ENCODE results near the gene PLD6. TPM values are rescaled to one million over a fixed set of nuclear protein-coding genes. Genes with fewer than 3 reads are reported as not detected.

Gene PLD6
- total RNA-seq, 1 donor from 2014 or later, result 1.2 TPM

DNA sequence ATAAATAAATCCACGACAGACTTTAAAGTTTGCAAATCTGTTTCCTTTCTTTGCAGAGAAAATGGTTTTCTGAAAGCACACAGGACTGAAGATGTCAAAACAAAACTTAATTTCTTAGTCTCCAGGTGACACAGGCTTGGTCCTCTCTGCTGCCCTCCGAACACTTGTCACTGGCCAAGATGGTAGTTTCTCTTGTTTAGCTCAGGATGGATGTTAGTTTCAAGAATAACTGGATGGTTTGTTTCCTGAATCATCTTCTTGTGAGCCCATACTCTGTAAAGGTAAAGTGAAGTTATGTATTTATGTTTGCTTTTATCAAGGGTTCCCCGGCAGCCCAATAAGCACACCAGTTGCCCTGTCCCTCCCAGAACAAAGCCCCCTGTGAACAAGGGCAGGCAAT, 40.7 kb upstream of the PLD6 start:
- Mint-ChIP-seq H3K9me3 (ENCODE audit: low read depth) (no peaks in the 10 kb centered on the region), H3K27ac (no peak overlapping the region), H3K36me3 (ENCODE audit: insufficient read depth) (peaks cover 10% of the 10 kb centered on the region), H3K4me1 (ENCODE audit: low read depth) (no peaks in the 10 kb centered on the region), H3K27me3 (no peaks in the 10 kb centered on the region), H3K4me3 (ENCODE audit: low read depth) (no peak overlapping the region)
- TF ChIP-seq, protein P1, sequence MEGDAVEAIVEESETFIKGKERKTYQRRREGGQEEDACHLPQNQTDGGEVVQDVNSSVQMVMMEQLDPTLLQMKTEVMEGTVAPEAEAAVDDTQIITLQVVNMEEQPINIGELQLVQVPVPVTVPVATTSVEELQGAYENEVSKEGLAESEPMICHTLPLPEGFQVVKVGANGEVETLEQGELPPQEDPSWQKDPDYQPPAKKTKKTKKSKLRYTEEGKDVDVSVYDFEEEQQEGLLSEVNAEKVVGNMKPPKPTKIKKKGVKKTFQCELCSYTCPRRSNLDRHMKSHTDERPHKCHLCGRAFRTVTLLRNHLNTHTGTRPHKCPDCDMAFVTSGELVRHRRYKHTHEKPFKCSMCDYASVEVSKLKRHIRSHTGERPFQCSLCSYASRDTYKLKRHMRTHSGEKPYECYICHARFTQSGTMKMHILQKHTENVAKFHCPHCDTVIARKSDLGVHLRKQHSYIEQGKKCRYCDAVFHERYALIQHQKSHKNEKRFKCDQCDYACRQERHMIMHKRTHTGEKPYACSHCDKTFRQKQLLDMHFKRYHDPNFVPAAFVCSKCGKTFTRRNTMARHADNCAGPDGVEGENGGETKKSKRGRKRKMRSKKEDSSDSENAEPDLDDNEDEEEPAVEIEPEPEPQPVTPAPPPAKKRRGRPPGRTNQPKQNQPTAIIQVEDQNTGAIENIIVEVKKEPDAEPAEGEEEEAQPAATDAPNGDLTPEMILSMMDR (IDR thresholded peaks at IDR 0.05; ENCODE audit: unreplicated experiment), result no peak
- no peak for DNase-seq (ENCODE audit: low spot score, unreplicated experiment)

DNA sequence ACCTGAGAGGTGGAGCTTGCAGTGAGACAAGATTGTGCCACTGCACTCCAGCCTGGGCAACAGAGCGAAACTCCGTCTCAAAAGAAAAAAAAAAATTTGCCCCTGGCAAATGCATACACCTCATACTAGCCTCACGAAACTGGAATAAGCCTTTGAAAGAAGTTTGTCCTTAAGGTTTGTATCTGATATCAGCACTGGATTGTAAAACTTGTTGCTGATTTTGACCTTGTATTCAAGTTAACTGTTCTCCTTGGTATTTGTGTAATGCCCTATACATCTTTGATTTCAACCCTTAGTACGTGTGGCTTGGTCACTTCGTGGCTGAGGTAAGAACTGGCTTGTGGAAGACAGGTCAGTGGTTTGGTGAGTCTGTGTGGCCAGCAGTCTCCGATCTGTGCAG, 37.0 kb upstream of the PLD6 start:
- TF ChIP-seq, protein P1 (IDR thresholded peaks at IDR 0.05; ENCODE audit: unreplicated experiment), result no peak
- DNase-seq (ENCODE audit: low spot score, unreplicated experiment), result no peak
- no peaks in the 10 kb centered on the region for H3K9me3 Mint-ChIP-seq (ENCODE audit: low read depth)
- H3K27me3 Mint-ChIP-seq, result no peaks in the 10 kb centered on the region
- peaks cover 9% of the 10 kb centered on the region for H3K36me3 Mint-ChIP-seq (ENCODE audit: insufficient read depth)
- H3K27ac Mint-ChIP-seq, result no peak overlapping the region
- H3K4me1 Mint-ChIP-seq (ENCODE audit: low read depth), result peaks cover 3% of the 10 kb centered on the region
- H3K4me3 Mint-ChIP-seq (ENCODE audit: low read depth), result no peak overlapping the region

DNA sequence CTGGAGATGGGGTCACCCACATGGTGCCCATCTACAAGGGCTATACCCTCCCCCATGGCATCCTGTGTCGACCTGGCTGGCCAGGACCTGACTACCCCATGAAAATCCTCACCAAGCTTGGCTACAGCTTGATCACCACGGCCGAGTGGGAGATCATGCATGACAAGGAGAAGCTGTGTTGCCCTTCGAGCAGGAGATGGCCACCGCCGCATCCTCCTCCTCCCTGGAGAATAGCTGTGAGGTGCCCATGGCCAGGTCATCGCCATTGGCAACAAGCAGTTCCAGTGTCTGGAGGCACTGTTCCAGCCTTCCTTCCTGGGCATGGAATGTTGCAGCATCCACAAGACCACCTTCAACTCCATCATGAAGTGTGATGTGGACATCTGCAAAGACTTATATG, 36.1 kb upstream of the PLD6 start:
- Mint-ChIP-seq H3K4me1 (ENCODE audit: low read depth) (peaks cover 3% of the 10 kb centered on the region), H3K4me3 (ENCODE audit: low read depth) (no peak overlapping the region), H3K36me3 (ENCODE audit: insufficient read depth) (peaks cover 6% of the 10 kb centered on the region), H3K27me3 (no peaks in the 10 kb centered on the region), H3K27ac (no peak overlapping the region), H3K9me3 (ENCODE audit: low read depth) (no peaks in the 10 kb centered on the region)
- TF ChIP-seq, protein P1 (IDR thresholded peaks at IDR 0.05; ENCODE audit: unreplicated experiment), result no peak
- no peak for DNase-seq (ENCODE audit: low spot score, unreplicated experiment)

DNA sequence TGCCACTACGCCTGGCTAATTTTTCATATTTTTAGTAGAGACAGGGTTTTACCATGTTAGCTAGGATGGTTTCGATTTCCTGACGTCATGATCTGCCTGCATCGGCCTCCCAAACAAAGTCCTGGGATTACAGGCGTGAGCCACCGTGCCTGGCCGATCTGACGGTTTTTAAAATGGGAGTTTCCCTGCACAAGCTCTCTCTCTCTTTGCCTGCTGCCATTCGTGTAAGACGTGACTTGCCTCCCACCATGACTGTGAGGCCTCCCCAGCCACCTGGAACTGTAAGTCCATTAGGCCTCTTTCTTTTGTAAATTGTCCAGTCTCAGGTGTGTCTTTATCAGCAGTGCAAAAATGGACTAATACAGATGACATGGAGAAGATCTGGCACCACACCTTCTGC, 35.5 kb upstream of the PLD6 start:
- H3K4me3 Mint-ChIP-seq (ENCODE audit: low read depth), result no peak overlapping the region
- DNase-seq (ENCODE audit: low spot score, unreplicated experiment), result no peak
- H3K27ac Mint-ChIP-seq, result no peak overlapping the region
- H3K9me3 Mint-ChIP-seq (ENCODE audit: low read depth), result no peaks in the 10 kb centered on the region
- peaks cover 3% of the 10 kb centered on the region for H3K4me1 Mint-ChIP-seq (ENCODE audit: low read depth)
- H3K27me3 Mint-ChIP-seq, result no peaks in the 10 kb centered on the region
- TF ChIP-seq, protein P1 (IDR thresholded peaks at IDR 0.05; ENCODE audit: unreplicated experiment), result no peak
- H3K36me3 Mint-ChIP-seq (ENCODE audit: insufficient read depth), result peaks cover 3% of the 10 kb centered on the region

DNA sequence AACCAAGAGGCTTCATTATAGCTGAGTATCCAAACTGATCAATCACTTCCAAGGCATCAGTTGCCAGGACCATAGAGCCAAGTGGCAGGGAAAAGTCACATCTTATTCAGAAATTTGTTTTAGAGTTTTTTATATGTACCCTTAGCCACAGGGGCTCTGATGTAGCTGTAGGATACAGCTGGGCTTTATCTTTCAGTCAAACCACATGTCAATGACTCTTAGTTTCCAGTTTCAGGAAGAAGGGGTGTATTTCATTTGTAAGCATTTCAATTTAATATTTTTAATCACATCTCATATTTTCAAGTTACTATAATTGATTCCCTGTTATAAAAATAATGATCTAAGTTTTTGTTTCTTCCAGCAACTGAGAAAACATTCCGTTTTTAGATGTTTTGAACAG, 33.7 kb upstream of the PLD6 start:
- TF ChIP-seq, protein P1 (IDR thresholded peaks at IDR 0.05; ENCODE audit: unreplicated experiment), result no peak
- H3K27me3 Mint-ChIP-seq, result no peaks in the 10 kb centered on the region
- no peak overlapping the region for H3K27ac Mint-ChIP-seq
- no peak overlapping the region for H3K4me3 Mint-ChIP-seq (ENCODE audit: low read depth)
- no peaks in the 10 kb centered on the region for H3K9me3 Mint-ChIP-seq (ENCODE audit: low read depth)
- H3K36me3 Mint-ChIP-seq (ENCODE audit: insufficient read depth), result peaks cover 3% of the 10 kb centered on the region
- peaks cover 18% of the 10 kb centered on the region for H3K4me1 Mint-ChIP-seq (ENCODE audit: low read depth)
- DNase-seq (ENCODE audit: low spot score, unreplicated experiment), result no peak
